Activated CD4-positive, alpha-beta T cell treated with anti-CD3 and anti-CD28 coated beads for 36 hours (primary cell): ENCODE results near the gene ZXDC. TPM values are rescaled to one million over a fixed set of nuclear protein-coding genes. Genes with fewer than 3 reads are reported as not detected.

Experiments
- ATAC-seq: fragments of 200-7000 bp; cut with Tn5 transposase; one replicate; pipeline ENCODE4 v1.10.0; 2021; ENCODE audit warnings: mild to moderate bottlenecking, moderate library complexity
- CTCF ChIA-PET: fragments of 350-600 bp; sonication (Branson Sonifier 250); formaldehyde crosslinking; loops from one replicate; lab custom pipeline; 2021; ENCODE audit warnings: antibody characterized with exemption; lab: Charles Lee
- POLR2A ChIA-PET: fragments of 350-600 bp; sonication (Branson Sonifier 250); formaldehyde crosslinking; loops from one replicate; lab custom pipeline; 2021; ENCODE audit warnings: antibody characterized with exemption, inconsistent platforms; lab: Charles Lee
- DNase-seq: peaks from one replicate; pipeline ENCODE4 v3.0.0-alpha.2; 2020
- H3K27ac Mint-ChIP-seq: one replicate; pipeline ENCODE4 v1.8.0; 2021; ENCODE audit warnings: mixed read lengths
- H3K27me3 Mint-ChIP-seq: one replicate; pipeline ENCODE4 v1.8.0; 2021; ENCODE audit warnings: mixed read lengths
- H3K36me3 Mint-ChIP-seq: one replicate; pipeline ENCODE4 v1.8.0; 2021; ENCODE audit warnings: low read depth, mixed read lengths
- H3K4me1 Mint-ChIP-seq: one replicate; pipeline ENCODE4 v1.8.0; 2021; ENCODE audit warnings: mixed read lengths
- H3K4me3 Mint-ChIP-seq: one replicate; pipeline ENCODE4 v1.8.0; 2021; ENCODE audit warnings: mild to moderate bottlenecking, moderate library complexity, mixed read lengths
- H3K9me3 Mint-ChIP-seq: one replicate; pipeline ENCODE4 v1.8.0; 2021; ENCODE audit warnings: low read depth, mixed read lengths
- intact Hi-C, 2 experiments: fragments of 100-400 bp; cut with DNase I in 1 of 2; cut with micrococcal nuclease in 1 of 2; formaldehyde crosslinking; loops; one replicate each; pipeline versions ENCODE4 v1.14.2 to v1.15.1; 2022 to 2024; cut with DNase I, micrococcal nuclease
- total RNA-seq, 2 experiments: library from RNA; stranded (reverse); gene quantifications; one replicate each; pipeline ENCODE4 v1.2.3, GENCODE V29; 2021

Gene ZXDC
- total RNA-seq, 2 experiments from 2014 or later = 21.6 to 23.1 TPM

- DNase-seq (no peak), ATAC-seq (no peak)
- intact Hi-C loops = no loop called here
- POLR2A ChIA-PET = no interaction called here
- H3K4me3 Mint-ChIP-seq = no peak overlapping the region
- H3K4me1 Mint-ChIP-seq = no peaks in the 10 kb centered on the region
- H3K27ac Mint-ChIP-seq = no peak overlapping the region
- CTCF ChIA-PET = no interaction called here
- H3K9me3 Mint-ChIP-seq = no peaks in the 10 kb centered on the region
- H3K36me3 Mint-ChIP-seq = no peaks in the 10 kb centered on the region
- peaks cover 25% of the 10 kb centered on the region for H3K27me3 Mint-ChIP-seq
Measured at GRCh38 chr3:126406389-126407296, 69.0 kb downstream of the ZXDC start.

DNA sequence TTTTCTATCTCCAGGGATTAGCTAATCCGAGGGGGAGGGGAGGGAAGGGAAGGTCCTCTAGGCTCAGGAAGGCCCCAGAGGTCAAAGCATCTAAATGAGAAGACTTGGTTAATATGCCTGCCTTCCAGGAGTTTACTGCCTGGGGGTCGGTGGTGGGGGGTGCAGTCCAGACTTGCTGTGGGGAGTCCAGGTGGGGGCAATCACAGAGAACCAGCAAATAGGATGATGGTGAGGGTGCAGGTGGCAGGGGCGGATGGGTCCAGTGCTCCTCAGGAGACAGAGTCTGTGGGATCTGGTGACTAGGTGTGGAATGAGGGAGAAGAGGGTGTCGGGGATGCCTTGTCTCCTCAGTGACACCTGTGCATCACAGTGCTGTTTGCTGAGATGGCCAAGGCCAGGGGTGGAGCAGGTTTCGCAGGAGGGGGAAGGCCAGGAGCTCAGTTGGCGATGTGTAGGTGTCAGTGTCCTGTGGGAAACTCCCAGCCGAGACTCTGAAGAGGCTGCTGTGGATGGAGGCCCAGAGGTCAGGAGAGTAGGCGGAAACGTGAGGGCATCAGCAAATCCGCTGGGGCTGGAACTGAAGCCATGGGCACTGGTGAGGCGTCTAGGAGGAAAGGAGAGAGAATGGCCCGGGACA lies 72.9 kb downstream of the ZXDC start:
- DNase-seq (no peak), ATAC-seq (no peak)
- Mint-ChIP-seq H3K27me3 (peaks cover 12% of the 10 kb centered on the region), H3K27ac (no peak overlapping the region), H3K4me1 (no peaks in the 10 kb centered on the region), H3K36me3 (no peaks in the 10 kb centered on the region), H3K4me3 (no peak overlapping the region), H3K9me3 (no peaks in the 10 kb centered on the region)
- CTCF ChIA-PET = interaction anchor here (1.0 kb wide), 1 partner anchor 10 kb away, joined by 3 read pairs; no protein-coding TSS in a partner anchor
- POLR2A ChIA-PET = no interaction called here
- intact Hi-C loops = no loop called here

- Mint-ChIP-seq H3K27ac (no peak overlapping the region), H3K4me1 (no peaks in the 10 kb centered on the region), H3K9me3 (no peaks in the 10 kb centered on the region), H3K4me3 (no peak overlapping the region), H3K36me3 (no peaks in the 10 kb centered on the region), H3K27me3 (peaks cover 10% of the 10 kb centered on the region)
- intact Hi-C loops = no loop called here
- ATAC-seq (no peak), DNase-seq (no peak)
- CTCF ChIA-PET = no interaction called here
- POLR2A ChIA-PET = no interaction called here
Measured at GRCh38 chr3:126402178-126402577, 73.5 kb downstream of the ZXDC start.

GRCh38 chr3:126401611-126402160 lies 74.0 kb downstream of the ZXDC start:
- ChIA-PET POLR2A (no interaction called here), CTCF (no interaction called here)
- ATAC-seq = no peak
- Mint-ChIP-seq H3K27me3 (peaks cover 10% of the 10 kb centered on the region), H3K9me3 (no peaks in the 10 kb centered on the region), H3K36me3 (no peaks in the 10 kb centered on the region), H3K4me3 (no peak overlapping the region), H3K4me1 (no peaks in the 10 kb centered on the region), H3K27ac (no peak overlapping the region)
- intact Hi-C loops = no loop called here
- no peak for DNase-seq

GRCh38 chr3:126399756-126400155 lies 75.9 kb downstream of the ZXDC start:
- Mint-ChIP-seq H3K4me1 (no peaks in the 10 kb centered on the region), H3K27me3 (peaks cover 16% of the 10 kb centered on the region), H3K4me3 (no peak overlapping the region), H3K9me3 (no peaks in the 10 kb centered on the region), H3K36me3 (no peaks in the 10 kb centered on the region), H3K27ac (no peak overlapping the region)
- DNase-seq = no peak
- POLR2A ChIA-PET = no interaction called here
- CTCF ChIA-PET = no interaction called here
- no peak for ATAC-seq
- intact Hi-C loops = no loop called here

- Mint-ChIP-seq H3K4me1 (no peaks in the 10 kb centered on the region), H3K36me3 (no peaks in the 10 kb centered on the region), H3K27ac (no peak overlapping the region), H3K27me3 (peaks cover 18% of the 10 kb centered on the region), H3K9me3 (no peaks in the 10 kb centered on the region), H3K4me3 (no peak overlapping the region)
- ChIA-PET CTCF (no interaction called here), POLR2A (no interaction called here)
- ATAC-seq (no peak), DNase-seq (no peak)
- intact Hi-C loops = no loop called here
Measured at GRCh38 chr3:126399351-126399735, 76.3 kb downstream of the ZXDC start.

DNA sequence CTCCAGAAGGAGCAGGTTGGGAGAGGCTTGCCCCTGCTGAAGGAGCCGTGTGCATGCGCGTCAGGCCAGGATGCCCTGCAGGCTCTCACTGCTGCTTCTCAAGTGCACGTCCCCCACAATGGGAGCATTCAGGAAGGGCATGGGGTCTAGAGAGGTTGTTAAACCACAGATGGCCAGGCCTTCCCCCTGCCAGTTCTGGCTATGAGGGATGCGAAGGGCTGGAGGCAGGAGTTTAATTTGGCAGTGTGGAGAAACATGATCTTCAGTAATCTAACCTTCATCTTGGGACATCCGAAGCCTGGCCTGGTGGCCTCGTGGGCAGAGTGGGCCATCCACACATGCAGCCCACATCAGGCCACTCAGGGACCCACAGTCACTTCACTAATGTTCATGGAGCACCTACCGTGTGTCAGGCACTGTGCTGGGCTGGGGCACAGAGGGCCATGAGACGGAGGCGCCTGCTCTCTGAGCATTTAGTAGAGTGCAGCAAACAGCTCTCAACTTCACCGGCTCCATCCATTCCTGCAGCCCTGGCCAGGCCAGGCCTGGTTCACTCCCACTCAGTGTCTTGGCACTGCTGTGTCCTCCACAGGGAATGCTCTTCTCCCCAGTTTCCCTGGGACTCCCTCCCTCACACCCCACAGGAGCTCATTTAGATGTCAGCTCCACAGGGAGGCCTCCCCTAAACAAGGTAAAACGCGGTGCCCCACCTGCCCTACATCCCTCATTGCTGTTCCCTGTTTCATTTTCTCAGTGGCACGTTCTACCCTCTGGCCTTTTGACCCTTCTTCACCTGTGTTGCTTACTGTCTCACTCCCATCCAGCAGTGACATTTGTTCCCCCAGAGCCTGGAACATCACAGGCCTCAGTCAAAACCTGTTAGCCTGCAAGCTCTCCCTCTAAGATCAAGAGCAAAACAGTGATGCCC lies 77.0 kb downstream of the ZXDC start:
- H3K4me3 Mint-ChIP-seq = no peak overlapping the region
- intact Hi-C loops = no loop called here
- ATAC-seq (no peak), DNase-seq (no peak)
- peaks cover 21% of the 10 kb centered on the region for H3K27me3 Mint-ChIP-seq
- H3K4me1 Mint-ChIP-seq = no peaks in the 10 kb centered on the region
- ChIA-PET CTCF (no interaction called here), POLR2A (no interaction called here)
- H3K27ac Mint-ChIP-seq = no peak overlapping the region
- no peaks in the 10 kb centered on the region for H3K36me3 Mint-ChIP-seq
- H3K9me3 Mint-ChIP-seq = no peaks in the 10 kb centered on the region

DNA sequence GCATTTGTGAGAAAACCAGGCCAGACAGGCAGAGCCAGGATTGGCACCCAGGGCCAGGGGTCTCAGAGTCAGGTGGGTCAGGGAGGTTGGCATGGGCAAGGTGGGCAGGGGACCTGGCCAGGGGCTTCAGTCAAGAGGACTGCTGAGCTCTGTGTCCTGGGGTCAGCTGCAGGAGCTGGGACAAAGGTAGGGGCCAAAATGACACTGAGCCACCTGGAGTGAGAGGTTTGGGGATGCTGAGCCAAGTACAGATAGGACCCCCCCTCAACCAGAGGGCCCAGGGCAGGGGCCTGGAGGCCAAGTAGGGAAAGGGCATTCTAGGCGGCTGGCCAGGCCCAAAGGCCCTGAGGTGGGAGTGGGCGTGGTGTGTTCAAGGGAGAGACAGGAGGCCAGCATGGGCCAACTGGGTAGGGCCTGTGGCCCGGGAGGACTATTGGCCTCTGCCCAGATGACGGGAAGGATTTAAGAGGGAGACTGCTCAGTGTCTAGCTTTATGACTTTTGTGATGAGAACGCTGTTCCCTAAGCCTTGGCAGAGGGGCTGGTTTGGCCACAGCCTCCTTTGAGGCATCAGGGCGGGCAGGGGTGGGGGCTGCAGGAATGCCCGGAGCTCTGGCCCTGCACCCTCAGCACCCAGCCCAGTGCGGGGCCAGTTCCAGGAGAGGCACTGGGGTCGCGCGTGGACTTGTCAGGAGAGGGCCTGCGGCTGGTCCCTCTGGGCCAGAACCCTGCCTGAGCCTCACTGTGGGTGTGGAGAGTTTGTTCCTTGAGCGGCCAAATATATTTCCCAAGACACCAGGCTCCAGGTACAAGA lies 77.9 kb downstream of the ZXDC start:
- DNase-seq (no peak), ATAC-seq (no peak)
- Mint-ChIP-seq H3K27me3 (peaks cover 27% of the 10 kb centered on the region), H3K4me1 (no peaks in the 10 kb centered on the region), H3K27ac (no peak overlapping the region), H3K4me3 (no peak overlapping the region), H3K9me3 (no peaks in the 10 kb centered on the region), H3K36me3 (no peaks in the 10 kb centered on the region)
- intact Hi-C loops = no loop called here
- ChIA-PET POLR2A (no interaction called here), CTCF (interaction anchor here (0.8 kb wide), 1 partner anchor 19 kb away, joined by 3 read pairs; no protein-coding TSS in a partner anchor)

- Mint-ChIP-seq H3K27me3 (peaks cover 33% of the 10 kb centered on the region), H3K27ac (no peak overlapping the region), H3K4me3 (no peak overlapping the region), H3K9me3 (no peaks in the 10 kb centered on the region), H3K4me1 (no peaks in the 10 kb centered on the region), H3K36me3 (no peaks in the 10 kb centered on the region)
- ChIA-PET POLR2A (interaction anchor here (0.7 kb wide), 1 partner anchor 25 kb away, joined by 3 read pairs; no protein-coding TSS in a partner anchor), CTCF (interaction anchor here (1.2 kb wide), 1 partner anchor 8 kb away, joined by 3 read pairs; no protein-coding TSS in a partner anchor)
- ATAC-seq (no peak), DNase-seq (no peak)
- intact Hi-C loops = no loop called here
Measured at GRCh38 chr3:126396536-126396935, 79.2 kb downstream of the ZXDC start.

- Mint-ChIP-seq H3K36me3 (no peaks in the 10 kb centered on the region), H3K27ac (no peak overlapping the region), H3K4me1 (no peaks in the 10 kb centered on the region), H3K27me3 (peaks cover 37% of the 10 kb centered on the region), H3K4me3 (no peak overlapping the region), H3K9me3 (no peaks in the 10 kb centered on the region)
- ChIA-PET POLR2A (interaction anchor here (0.7 kb wide), 1 partner anchor 25 kb away, joined by 3 read pairs; no protein-coding TSS in a partner anchor), CTCF (interaction anchor here (0.7 to 1.2 kb wide), 2 partner anchors 8 to 414 kb away, joined by 3 read pairs; no protein-coding TSS in a partner anchor)
- no peak for ATAC-seq
- DNase-seq = no peak
- intact Hi-C loops = no loop called here
Measured at GRCh38 chr3:126395846-126396513, 79.7 kb downstream of the ZXDC start.
